Measurements from ENCODE around the gene DAB1. TPM values are rescaled to one million over a fixed set of nuclear protein-coding genes. Genes with fewer than 3 reads are reported as not detected.
"Not testable (repeated sequence)": the region's sequence is repeated elsewhere in the genome, so short reads cannot be mapped to it uniquely, and the experiment has no call there.

Gene DAB1
- polyA plus RNA-seq, 1 donor from 2014 or later: 11.4 TPM

DNA sequence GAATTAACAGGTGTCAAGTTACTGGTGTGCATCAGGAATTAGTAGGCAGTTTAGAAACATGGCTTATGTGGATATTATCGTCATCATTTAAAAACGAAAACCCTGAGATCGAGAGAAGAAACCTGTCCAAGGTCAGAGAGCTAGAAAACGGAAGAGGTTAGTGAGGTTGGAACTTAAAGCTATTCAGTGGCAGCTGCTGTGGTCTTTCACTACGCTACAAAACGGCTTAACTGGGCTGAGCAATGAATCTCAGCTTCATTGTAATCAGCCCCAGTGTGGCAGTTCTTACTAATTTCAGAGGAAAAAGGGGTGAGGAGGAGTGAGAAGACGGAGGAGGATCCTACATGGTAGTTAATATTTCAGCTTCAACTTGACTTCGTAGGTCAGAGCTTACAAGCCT lies 77.9 kb downstream of the DAB1 start:
- H4K20me1 ChIP-seq (ENCODE audit: insufficient read depth): no peaks in the 10 kb centered on the region
- H3K36me3 ChIP-seq (ENCODE audit: insufficient read depth, low read length): no peaks in the 10 kb centered on the region
- no peaks in the 10 kb centered on the region for H3K9me2 ChIP-seq (ENCODE audit: insufficient read depth, low read length)
- no peaks in the 10 kb centered on the region for H3F3A ChIP-seq (ENCODE audit: insufficient read depth, low read length, poor library complexity, severe bottlenecking)
- no peak overlapping the region for H3K9ac ChIP-seq (ENCODE audit: low read length)
- H3K9me3 ChIP-seq (ENCODE audit: low read length): no peaks in the 10 kb centered on the region
- no peak overlapping the region for H3K4me2 ChIP-seq (ENCODE audit: low read length)
- TF ChIP-seq RAD21 (conservative IDR thresholded peaks at IDR 0.05): no peak
- no peak for TF ChIP-seq EP300 (conservative IDR thresholded peaks at IDR 0.05; ENCODE audit: poor library complexity, severe bottlenecking)
- no peak for TF ChIP-seq POLR2AphosphoS5 (IDR thresholded peaks at IDR 0.05)
- no peaks in the 10 kb centered on the region for H3K27me3 ChIP-seq (ENCODE audit: insufficient read depth, low read depth, low read length)
- no peak overlapping the region for H3K4me3 ChIP-seq (ENCODE audit: low read length)
- H2AFZ ChIP-seq (ENCODE audit: low read depth, low read length): no peak overlapping the region
- H3K79me2 ChIP-seq (replicated peaks; ENCODE audit: insufficient read depth, low read length): no peaks in the 10 kb centered on the region
- H3K27ac ChIP-seq (ENCODE audit: low read length): no peak overlapping the region

DNA sequence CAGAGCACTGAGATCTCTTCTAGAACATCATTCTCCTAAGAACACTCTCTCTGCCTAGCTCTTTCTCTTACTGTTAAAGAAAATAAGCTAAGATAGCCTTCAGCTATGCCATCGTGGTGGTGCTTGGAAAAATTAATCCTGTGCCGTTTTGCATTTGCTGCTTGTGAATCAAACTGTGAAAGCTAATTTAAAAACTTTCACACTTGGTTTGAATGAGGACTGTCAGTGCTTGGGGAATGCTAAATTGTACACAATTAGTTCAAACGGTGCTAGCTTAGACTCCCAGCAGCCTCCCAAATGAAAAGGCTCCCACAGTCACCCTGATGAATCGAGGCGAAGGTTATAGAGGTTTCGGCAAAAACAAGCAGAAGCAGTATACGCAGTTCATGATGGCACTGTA lies 79.6 kb downstream of the DAB1 start:
- Histone ChIP-seq H3K9me2 (ENCODE audit: insufficient read depth, low read length) (no peaks in the 10 kb centered on the region), H3K27ac (ENCODE audit: low read length) (no peak overlapping the region), H3K79me2 (replicated peaks; ENCODE audit: insufficient read depth, low read length) (no peaks in the 10 kb centered on the region), H3K9me3 (ENCODE audit: low read length) (no peaks in the 10 kb centered on the region), H3K9ac (ENCODE audit: low read length) (no peak overlapping the region), H3K36me3 (ENCODE audit: insufficient read depth, low read length) (no peaks in the 10 kb centered on the region), H4K20me1 (ENCODE audit: insufficient read depth) (no peaks in the 10 kb centered on the region), H3K4me3 (ENCODE audit: low read length) (no peak overlapping the region), H3F3A (ENCODE audit: insufficient read depth, low read length, poor library complexity, severe bottlenecking) (no peaks in the 10 kb centered on the region), H3K4me2 (ENCODE audit: low read length) (no peak overlapping the region), H3K27me3 (ENCODE audit: insufficient read depth, low read depth, low read length) (no peaks in the 10 kb centered on the region), H2AFZ (ENCODE audit: low read depth, low read length) (no peak overlapping the region)
- TF ChIP-seq POLR2AphosphoS5 (IDR thresholded peaks at IDR 0.05): no peak

DNA sequence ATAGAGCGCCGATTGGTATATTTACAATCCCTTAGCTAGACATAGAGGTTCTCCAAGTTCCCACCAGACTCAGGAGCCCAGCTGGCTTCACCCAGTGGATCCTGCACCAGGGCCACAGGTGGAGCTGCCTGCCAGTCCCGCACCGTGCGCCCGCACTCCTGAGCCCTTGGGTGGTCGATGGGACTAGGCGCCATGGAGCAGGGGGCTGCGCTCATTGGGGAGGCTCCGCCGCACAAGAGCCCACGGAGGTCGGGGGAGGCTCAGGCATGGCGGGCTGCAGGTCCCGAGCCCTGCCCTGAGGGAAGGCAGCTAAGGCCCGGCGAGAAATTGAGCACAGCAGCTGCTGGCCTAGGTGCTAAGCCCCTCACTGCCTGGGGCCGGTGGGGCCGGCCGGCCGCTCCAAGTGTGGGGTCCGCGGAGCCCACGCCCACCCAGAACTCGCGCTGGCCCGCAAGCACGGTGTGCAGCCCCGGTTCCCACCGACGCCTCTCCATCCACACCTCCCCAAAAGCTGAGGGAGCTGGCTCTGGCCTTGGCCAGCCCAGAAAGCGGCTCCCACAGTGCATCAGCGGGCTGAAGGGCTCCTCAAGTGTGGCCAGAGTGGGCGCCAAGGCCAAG lies 80.5 kb downstream of the DAB1 start:
- H3K9me2 ChIP-seq (ENCODE audit: insufficient read depth, low read length); H3K4me3 ChIP-seq (ENCODE audit: low read length); H3K9ac ChIP-seq (ENCODE audit: low read length); H4K20me1 ChIP-seq (ENCODE audit: insufficient read depth); H3K9me3 ChIP-seq (ENCODE audit: low read length); H3K27me3 ChIP-seq (ENCODE audit: insufficient read depth, low read depth, low read length); H3K4me2 ChIP-seq (ENCODE audit: low read length); H3K79me2 ChIP-seq (replicated peaks; ENCODE audit: insufficient read depth, low read length); H3F3A ChIP-seq (ENCODE audit: insufficient read depth, low read length, poor library complexity, severe bottlenecking); H3K27ac ChIP-seq (ENCODE audit: low read length); H3K36me3 ChIP-seq (ENCODE audit: insufficient read depth, low read length); H2AFZ ChIP-seq (ENCODE audit: low read depth, low read length): not testable (repeated sequence)

DNA sequence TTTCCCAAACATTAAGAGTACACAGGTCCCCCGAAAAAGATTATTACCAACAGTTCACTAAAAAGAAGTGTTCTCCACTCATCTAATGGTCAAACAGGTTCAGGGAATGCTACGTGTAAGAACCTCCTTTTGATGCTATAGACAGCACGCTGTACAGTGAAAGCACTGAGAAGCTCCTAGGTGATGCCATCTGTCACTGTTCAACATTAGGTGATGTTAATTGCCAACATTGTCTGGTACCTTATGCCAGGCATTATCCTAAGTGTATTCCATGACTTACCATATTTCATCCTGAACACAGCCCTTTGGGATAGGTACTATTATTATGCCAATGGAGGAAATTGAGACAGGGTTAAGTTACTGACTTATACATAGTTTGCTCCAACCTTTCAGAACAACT lies 82.1 kb downstream of the DAB1 start:
- Histone ChIP-seq H3F3A (ENCODE audit: insufficient read depth, low read length, poor library complexity, severe bottlenecking) (no peaks in the 10 kb centered on the region), H3K27me3 (ENCODE audit: insufficient read depth, low read depth, low read length) (no peaks in the 10 kb centered on the region), H3K79me2 (replicated peaks; ENCODE audit: insufficient read depth, low read length) (no peaks in the 10 kb centered on the region), H2AFZ (ENCODE audit: low read depth, low read length) (no peak overlapping the region), H3K9ac (ENCODE audit: low read length) (no peak overlapping the region), H3K4me3 (ENCODE audit: low read length) (no peak overlapping the region), H3K36me3 (ENCODE audit: insufficient read depth, low read length) (no peaks in the 10 kb centered on the region), H3K9me2 (ENCODE audit: insufficient read depth, low read length) (no peaks in the 10 kb centered on the region), H3K4me2 (ENCODE audit: low read length) (no peak overlapping the region), H4K20me1 (ENCODE audit: insufficient read depth) (no peaks in the 10 kb centered on the region), H3K27ac (ENCODE audit: low read length) (no peak overlapping the region), H3K9me3 (ENCODE audit: low read length) (no peaks in the 10 kb centered on the region)
- TF ChIP-seq, protein P1, sequence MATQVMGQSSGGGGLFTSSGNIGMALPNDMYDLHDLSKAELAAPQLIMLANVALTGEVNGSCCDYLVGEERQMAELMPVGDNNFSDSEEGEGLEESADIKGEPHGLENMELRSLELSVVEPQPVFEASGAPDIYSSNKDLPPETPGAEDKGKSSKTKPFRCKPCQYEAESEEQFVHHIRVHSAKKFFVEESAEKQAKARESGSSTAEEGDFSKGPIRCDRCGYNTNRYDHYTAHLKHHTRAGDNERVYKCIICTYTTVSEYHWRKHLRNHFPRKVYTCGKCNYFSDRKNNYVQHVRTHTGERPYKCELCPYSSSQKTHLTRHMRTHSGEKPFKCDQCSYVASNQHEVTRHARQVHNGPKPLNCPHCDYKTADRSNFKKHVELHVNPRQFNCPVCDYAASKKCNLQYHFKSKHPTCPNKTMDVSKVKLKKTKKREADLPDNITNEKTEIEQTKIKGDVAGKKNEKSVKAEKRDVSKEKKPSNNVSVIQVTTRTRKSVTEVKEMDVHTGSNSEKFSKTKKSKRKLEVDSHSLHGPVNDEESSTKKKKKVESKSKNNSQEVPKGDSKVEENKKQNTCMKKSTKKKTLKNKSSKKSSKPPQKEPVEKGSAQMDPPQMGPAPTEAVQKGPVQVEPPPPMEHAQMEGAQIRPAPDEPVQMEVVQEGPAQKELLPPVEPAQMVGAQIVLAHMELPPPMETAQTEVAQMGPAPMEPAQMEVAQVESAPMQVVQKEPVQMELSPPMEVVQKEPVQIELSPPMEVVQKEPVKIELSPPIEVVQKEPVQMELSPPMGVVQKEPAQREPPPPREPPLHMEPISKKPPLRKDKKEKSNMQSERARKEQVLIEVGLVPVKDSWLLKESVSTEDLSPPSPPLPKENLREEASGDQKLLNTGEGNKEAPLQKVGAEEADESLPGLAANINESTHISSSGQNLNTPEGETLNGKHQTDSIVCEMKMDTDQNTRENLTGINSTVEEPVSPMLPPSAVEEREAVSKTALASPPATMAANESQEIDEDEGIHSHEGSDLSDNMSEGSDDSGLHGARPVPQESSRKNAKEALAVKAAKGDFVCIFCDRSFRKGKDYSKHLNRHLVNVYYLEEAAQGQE (IDR thresholded peaks at IDR 0.05; ENCODE audit: borderline replicate concordance): no peak
- TF ChIP-seq EZH2 (IDR thresholded peaks at IDR 0.05; ENCODE audit: borderline replicate concordance, insufficient read depth, low read length, poor library complexity, severe bottlenecking) (no peak), RAD21 (conservative IDR thresholded peaks at IDR 0.05) (no peak), EP300 (conservative IDR thresholded peaks at IDR 0.05; ENCODE audit: poor library complexity, severe bottlenecking) (no peak), MXI1 (conservative IDR thresholded peaks at IDR 0.05; ENCODE audit: poor library complexity, severe bottlenecking) (no peak), SMC3 (conservative IDR thresholded peaks at IDR 0.05; ENCODE audit: poor library complexity) (no peak), POLR2AphosphoS5 (IDR thresholded peaks at IDR 0.05) (no peak), TAF1 (IDR thresholded peaks at IDR 0.05; ENCODE audit: low read depth) (no peak)
- TF ChIP-seq, protein P2, sequence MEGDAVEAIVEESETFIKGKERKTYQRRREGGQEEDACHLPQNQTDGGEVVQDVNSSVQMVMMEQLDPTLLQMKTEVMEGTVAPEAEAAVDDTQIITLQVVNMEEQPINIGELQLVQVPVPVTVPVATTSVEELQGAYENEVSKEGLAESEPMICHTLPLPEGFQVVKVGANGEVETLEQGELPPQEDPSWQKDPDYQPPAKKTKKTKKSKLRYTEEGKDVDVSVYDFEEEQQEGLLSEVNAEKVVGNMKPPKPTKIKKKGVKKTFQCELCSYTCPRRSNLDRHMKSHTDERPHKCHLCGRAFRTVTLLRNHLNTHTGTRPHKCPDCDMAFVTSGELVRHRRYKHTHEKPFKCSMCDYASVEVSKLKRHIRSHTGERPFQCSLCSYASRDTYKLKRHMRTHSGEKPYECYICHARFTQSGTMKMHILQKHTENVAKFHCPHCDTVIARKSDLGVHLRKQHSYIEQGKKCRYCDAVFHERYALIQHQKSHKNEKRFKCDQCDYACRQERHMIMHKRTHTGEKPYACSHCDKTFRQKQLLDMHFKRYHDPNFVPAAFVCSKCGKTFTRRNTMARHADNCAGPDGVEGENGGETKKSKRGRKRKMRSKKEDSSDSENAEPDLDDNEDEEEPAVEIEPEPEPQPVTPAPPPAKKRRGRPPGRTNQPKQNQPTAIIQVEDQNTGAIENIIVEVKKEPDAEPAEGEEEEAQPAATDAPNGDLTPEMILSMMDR (IDR thresholded peaks at IDR 0.05; ENCODE audit: poor library complexity, severe bottlenecking): no peak

All from neural cell (in vitro differentiated cells).